Chondrocyte (in vitro differentiated cells): Measurements from ENCODE around the gene NR4A3. TPM values are rescaled to one million over a fixed set of nuclear protein-coding genes. Genes with fewer than 3 reads are reported as not detected.

Source experiments
- DNase-seq: peaks from one replicate; pipeline ENCODE4 v3.0.0; 2021; ENCODE audit warnings: mixed read lengths, low spot score
- H3K27ac Mint-ChIP-seq: one replicate; pipeline ENCODE4 v1.8.0; 2021; ENCODE audit warnings: mild to moderate bottlenecking, moderate library complexity, mixed read lengths; ENCODE audit not compliant: unreplicated experiment
- H3K27me3 Mint-ChIP-seq: 2 replicates; pipeline ENCODE4 v1.8.0; 2021; ENCODE audit warnings: low read depth, mixed read lengths
- H3K36me3 Mint-ChIP-seq: 2 replicates; pipeline ENCODE4 v1.8.0; 2021; ENCODE audit warnings: low read depth, mixed read lengths
- H3K4me1 Mint-ChIP-seq: 2 replicates; pipeline ENCODE4 v1.8.0; 2021; ENCODE audit warnings: low read depth, mild to moderate bottlenecking, mixed read lengths
- H3K4me3 Mint-ChIP-seq: one replicate; pipeline ENCODE4 v1.8.0; 2021; ENCODE audit warnings: mild to moderate bottlenecking, moderate library complexity, mixed read lengths; ENCODE audit not compliant: unreplicated experiment
- H3K9me3 Mint-ChIP-seq: 2 replicates; pipeline ENCODE4 v1.8.0; 2021; ENCODE audit warnings: low read depth, mixed read lengths
- CTCF ChIP-seq: fragments of 200-600 bp; sonication (generic); IDR thresholded peaks from 2 replicates; pipeline ENCODE4 v1.5.0; 2021; ENCODE audit warnings: antibody characterized with exemption, mild to moderate bottlenecking, moderate library complexity
- total RNA-seq: library from RNA; stranded (reverse); gene quantifications from 3 replicates; pipeline ENCODE4 v1.2.1, GENCODE V29; 2021

Gene NR4A3
- total RNA-seq, 1 donor from 2014 or later: 1.2 TPM

DNA sequence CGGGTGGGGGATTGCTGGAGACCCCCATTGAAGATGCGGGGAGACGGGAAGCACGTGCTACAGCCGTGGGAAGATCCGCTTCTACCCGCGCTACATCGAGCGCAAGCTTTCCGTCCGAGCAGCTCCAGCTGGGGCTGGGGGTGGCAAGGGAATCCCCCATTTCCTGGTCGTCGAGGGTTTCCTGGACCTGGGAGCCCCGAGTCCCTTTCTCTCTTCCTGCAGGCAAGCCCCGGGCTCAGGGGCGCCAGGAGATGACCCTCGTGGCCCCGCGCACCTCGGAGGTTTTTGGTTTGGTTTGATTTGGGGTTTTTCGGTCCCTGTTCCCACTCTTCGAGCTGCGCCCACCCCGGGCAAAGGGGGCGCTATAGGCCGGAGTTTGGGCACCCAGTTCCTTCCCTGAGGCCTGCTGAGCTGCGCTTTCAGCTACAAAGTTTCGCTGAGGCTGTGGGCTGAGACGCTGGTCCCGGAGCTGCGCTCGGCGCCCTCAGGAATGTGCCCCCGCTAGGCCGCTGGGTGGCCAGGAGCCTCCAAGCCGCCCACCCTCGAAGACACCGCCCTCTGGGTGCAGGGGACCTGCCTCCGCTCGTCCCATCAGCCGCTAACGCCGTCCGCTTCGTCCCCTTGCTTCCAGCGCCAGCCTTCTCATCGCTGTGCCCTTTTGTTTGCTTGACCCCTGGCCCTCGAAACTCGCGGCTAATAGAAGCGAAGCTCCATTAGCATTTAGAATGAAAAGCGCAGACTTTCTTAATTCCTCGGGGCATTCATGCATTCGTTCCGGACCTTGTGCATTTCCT lies 2.9 kb downstream of the NR4A3 start:
- peak; percentile 81 for TF ChIP-seq CTCF
- no peak for DNase-seq
- Mint-ChIP-seq H3K4me1 (peaks cover 39% of the 10 kb centered on the region), H3K36me3 (peaks cover 3% of the 10 kb centered on the region), H3K27ac (no peak overlapping the region), H3K27me3 (peaks cover 38% of the 10 kb centered on the region), H3K9me3 (no peaks in the 10 kb centered on the region), H3K4me3 (peak overlapping the region; percentile 96)

DNA sequence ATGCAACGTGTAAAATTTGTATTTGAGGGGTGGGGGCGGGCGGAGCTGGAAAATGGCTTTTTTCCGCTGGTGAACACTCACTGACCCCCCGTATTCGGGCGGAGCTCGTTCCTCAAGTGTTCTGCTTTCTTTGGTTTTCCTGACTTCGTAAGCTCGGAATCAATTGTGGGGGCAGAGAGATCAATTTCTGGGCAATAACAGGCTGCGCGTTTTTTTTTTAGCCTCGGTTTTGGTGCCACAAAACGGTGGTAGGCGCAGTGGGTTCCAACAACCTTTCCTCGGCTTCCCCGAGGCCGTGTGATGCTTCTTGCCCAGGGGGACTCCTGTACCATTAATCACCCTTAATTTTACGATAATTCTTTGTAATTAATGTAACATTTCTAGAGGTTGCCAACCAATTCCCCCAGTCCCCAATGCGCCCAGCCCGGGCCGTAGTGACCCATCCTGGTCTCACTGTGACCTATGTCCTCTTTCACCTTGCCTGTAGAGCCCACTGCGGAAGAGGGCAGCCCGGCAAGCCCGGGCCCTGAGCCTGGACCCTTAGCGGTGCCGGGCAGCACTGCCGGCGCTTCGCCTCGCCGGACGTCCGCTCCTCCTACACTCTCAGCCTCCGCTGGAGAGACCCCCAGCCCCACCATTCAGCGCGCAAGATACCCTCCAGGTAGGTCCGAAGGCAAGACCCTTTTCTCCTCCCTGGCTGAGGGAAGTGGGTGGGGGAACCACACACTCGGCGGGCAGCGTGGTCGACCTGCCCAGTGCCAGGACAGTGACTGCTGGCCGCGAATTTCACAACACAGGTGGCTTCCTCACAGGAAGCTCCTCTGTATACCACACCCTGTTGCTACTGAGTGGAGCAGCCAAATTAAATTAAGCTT lies 3.7 kb downstream of the NR4A3 start:
- Mint-ChIP-seq H3K36me3 (peaks cover 5% of the 10 kb centered on the region), H3K27me3 (peaks cover 43% of the 10 kb centered on the region), H3K4me1 (peaks cover 35% of the 10 kb centered on the region), H3K4me3 (peak overlapping the region; percentile 96), H3K9me3 (no peaks in the 10 kb centered on the region), H3K27ac (no peak overlapping the region)
- TF ChIP-seq CTCF: no peak
- no peak for DNase-seq

DNA sequence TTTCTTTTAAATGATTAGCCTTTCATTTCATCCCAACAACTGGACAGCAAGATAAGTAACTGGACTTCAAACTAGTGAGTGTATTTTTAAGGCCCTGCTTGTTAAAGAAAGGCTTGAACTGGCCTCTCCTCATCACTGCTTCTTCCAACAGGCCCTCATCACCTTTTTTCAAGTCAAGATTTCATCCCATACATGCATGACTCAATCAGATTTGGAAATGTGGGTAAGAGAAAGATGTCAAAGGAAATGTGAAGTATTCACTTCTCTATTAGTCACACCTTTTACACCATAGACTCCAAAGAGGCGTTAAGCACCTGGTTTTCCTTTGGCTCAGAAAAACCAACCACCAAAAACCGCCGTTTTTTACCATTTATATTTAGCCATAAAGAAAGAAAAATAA lies 4.9 kb downstream of the NR4A3 start:
- Mint-ChIP-seq H3K36me3 (peaks cover 5% of the 10 kb centered on the region), H3K4me3 (no peak overlapping the region), H3K27me3 (peaks cover 44% of the 10 kb centered on the region), H3K27ac (no peak overlapping the region), H3K4me1 (peaks cover 31% of the 10 kb centered on the region), H3K9me3 (no peaks in the 10 kb centered on the region)
- no peak for TF ChIP-seq CTCF
- no peak for DNase-seq

- DNase-seq: no peak
- no peak overlapping the region for H3K27ac Mint-ChIP-seq
- H3K9me3 Mint-ChIP-seq: no peaks in the 10 kb centered on the region
- H3K27me3 Mint-ChIP-seq: peaks cover 44% of the 10 kb centered on the region
- H3K4me3 Mint-ChIP-seq: no peak overlapping the region
- peaks cover 31% of the 10 kb centered on the region for H3K4me1 Mint-ChIP-seq
- no peak for TF ChIP-seq CTCF
- H3K36me3 Mint-ChIP-seq: peaks cover 5% of the 10 kb centered on the region
Observed at GRCh38 chr9:99827244-99827643, 5.6 kb downstream of the NR4A3 start.

DNA sequence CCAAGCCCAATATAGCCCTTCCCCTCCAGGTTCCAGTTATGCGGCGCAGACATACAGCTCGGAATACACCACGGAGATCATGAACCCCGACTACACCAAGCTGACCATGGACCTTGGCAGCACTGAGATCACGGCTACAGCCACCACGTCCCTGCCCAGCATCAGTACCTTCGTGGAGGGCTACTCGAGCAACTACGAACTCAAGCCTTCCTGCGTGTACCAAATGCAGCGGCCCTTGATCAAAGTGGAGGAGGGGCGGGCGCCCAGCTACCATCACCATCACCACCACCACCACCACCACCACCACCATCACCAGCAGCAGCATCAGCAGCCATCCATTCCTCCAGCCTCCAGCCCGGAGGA lies 6.3 kb downstream of the NR4A3 start:
- DNase-seq: no peak
- Mint-ChIP-seq H3K27ac (no peak overlapping the region), H3K4me1 (peaks cover 26% of the 10 kb centered on the region), H3K9me3 (no peaks in the 10 kb centered on the region), H3K36me3 (peaks cover 5% of the 10 kb centered on the region), H3K4me3 (peak overlapping the region; percentile 49), H3K27me3 (peaks cover 44% of the 10 kb centered on the region)
- TF ChIP-seq CTCF: no peak
